Measurements from ENCODE around the gene TPD52L1.

DNA sequence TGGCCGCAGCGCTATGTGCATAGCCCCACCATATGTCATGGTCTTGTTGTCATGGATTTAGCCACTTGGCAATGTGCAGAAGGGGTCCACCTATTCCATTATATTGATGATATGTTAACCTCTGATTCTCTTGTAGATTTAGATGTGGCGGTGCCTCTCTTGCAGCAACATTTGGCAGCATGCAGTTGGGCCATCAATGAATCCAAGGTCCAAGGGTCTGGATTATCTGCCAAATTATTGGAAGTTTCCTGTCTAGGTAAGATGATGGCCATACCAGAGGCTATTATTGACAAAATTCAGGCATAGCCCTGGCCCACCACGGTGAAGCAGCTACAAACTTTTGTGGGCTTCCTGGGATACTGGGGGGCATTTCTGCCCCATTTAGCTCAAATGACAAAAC is 116.8 kb downstream of the TPD52L1 start:
- TF ChIP-seq, protein P1, sequence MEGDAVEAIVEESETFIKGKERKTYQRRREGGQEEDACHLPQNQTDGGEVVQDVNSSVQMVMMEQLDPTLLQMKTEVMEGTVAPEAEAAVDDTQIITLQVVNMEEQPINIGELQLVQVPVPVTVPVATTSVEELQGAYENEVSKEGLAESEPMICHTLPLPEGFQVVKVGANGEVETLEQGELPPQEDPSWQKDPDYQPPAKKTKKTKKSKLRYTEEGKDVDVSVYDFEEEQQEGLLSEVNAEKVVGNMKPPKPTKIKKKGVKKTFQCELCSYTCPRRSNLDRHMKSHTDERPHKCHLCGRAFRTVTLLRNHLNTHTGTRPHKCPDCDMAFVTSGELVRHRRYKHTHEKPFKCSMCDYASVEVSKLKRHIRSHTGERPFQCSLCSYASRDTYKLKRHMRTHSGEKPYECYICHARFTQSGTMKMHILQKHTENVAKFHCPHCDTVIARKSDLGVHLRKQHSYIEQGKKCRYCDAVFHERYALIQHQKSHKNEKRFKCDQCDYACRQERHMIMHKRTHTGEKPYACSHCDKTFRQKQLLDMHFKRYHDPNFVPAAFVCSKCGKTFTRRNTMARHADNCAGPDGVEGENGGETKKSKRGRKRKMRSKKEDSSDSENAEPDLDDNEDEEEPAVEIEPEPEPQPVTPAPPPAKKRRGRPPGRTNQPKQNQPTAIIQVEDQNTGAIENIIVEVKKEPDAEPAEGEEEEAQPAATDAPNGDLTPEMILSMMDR (IDR thresholded peaks at IDR 0.05) = no peak
- no peak for TF ChIP-seq EZH2 (IDR thresholded peaks at IDR 0.05; ENCODE audit: borderline replicate concordance, insufficient read depth, low read depth, low read length, poor library complexity, severe bottlenecking)
